Peyer's patch (tissue), 4 donors: ENCODE results near the gene PHACTR3.

Experiments used
- POLR2A ChIP-seq, 2 donors: fragments of 450-650 bp; IDR thresholded peaks; one replicate each; pipeline ENCODE4 v1.5.1; 2017; ENCODE audit warnings: antibody characterized with exemption in 2 of 2, mild to moderate bottlenecking in 2 of 2, moderate library complexity in 2 of 2
- TF ChIP-seq, protein P1 (sequence below), 6 experiments: fragments of 450-650 bp in 4 of 6; fragments of 200-600 bp in 2 of 6; sonication (generic) in 1 of 6; IDR thresholded peaks; one replicate each; pipeline ENCODE4 v1.5.1; 2017 to 2019; ENCODE audit warnings: antibody characterized with exemption in 6 of 6, mild to moderate bottlenecking in 3 of 6, moderate library complexity in 1 of 6

DNA sequence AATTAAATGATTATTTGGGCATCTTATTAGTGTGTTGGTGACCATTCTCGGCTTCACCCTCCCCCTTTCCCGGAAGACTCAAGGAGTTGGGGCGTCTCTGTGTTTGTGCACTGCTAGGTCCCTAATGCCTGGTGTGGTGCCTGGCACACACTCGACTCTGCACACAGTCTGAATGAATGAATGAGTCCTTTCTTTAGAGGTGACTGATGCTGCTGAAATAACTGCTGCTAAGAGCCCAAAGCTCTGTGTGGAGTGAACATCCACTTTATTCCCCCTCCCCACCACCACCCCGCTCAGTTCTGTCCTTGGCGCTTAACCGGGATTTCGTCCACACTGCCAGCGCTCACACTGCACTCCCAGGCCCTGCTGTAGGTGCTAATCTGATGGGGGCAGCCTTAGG lies 1.2 kb upstream of the PHACTR3 start:
- TF ChIP-seq, protein P1, sequence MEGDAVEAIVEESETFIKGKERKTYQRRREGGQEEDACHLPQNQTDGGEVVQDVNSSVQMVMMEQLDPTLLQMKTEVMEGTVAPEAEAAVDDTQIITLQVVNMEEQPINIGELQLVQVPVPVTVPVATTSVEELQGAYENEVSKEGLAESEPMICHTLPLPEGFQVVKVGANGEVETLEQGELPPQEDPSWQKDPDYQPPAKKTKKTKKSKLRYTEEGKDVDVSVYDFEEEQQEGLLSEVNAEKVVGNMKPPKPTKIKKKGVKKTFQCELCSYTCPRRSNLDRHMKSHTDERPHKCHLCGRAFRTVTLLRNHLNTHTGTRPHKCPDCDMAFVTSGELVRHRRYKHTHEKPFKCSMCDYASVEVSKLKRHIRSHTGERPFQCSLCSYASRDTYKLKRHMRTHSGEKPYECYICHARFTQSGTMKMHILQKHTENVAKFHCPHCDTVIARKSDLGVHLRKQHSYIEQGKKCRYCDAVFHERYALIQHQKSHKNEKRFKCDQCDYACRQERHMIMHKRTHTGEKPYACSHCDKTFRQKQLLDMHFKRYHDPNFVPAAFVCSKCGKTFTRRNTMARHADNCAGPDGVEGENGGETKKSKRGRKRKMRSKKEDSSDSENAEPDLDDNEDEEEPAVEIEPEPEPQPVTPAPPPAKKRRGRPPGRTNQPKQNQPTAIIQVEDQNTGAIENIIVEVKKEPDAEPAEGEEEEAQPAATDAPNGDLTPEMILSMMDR (IDR thresholded peaks at IDR 0.05) = no peak
- TF ChIP-seq POLR2A (IDR thresholded peaks at IDR 0.05) = no peak
